HG03097 (cell line): Measurements from ENCODE around the gene SCYL3.
"Not testable (repeated sequence)": the region's sequence is repeated elsewhere in the genome, so short reads cannot be mapped to it uniquely, and the experiment has no call there.

ENCODE experiments used
- ATAC-seq: cut with Tn5 transposase; IDR thresholded peaks from one replicate; pipeline ENCODE4 v1.9.1; 2021; ENCODE audit not compliant: unreplicated experiment, low FRiP score

Gene SCYL3

DNA sequence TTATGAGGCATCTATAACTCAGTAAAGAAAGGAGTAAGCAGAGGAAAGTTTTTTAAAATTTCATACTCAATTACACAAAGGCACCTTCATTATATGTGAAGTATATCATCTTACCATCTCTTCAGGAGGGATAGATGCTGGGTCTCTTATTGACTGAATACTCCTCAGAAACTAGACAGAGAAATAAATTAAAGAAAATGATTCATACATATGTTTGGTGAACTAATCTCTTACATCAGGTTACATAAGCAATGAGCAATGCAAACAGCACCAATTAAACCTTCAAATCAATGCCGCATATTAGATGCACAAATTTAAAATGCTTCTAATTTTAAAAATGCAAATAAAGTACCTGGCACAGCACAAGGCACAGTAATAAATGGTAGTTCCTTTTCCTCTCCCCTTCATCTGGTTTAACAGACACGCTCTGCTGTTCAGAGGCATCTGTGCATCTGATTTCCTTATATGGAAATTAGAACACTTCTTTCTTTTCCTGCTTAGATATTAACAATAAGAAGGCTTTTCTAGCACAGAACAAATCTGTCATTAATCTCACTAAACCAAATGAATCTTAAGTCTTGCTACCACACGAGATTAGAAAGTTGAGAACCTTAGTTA is 20.0 kb downstream of the SCYL3 start:
- ATAC-seq: no peak

DNA sequence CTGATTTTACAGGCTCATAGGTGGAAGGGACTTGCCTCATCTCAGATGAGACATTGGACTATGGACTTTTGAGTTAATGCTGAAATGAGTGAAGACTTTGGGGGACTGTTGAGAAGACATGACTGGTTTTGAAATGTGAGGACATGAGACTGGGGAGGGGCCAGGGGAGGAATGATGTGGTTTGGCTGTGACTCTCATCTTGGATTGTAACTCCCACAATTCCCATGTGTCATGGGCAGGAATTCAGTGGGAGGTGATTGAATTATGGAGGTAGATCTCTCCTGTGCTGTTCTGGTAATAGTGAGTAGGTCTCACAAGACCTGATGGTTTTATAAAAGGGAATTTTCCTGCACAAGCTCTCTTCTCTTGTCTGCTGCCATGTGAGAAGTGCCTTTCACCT is 20.8 kb downstream of the SCYL3 start:
- ATAC-seq: no peak

- not testable (repeated sequence) for ATAC-seq
Measured at GRCh38 chr1:169871988-169872387, 21.7 kb downstream of the SCYL3 start.

- ATAC-seq: no peak
Measured at GRCh38 chr1:169869426-169869825, 24.3 kb downstream of the SCYL3 start.

DNA sequence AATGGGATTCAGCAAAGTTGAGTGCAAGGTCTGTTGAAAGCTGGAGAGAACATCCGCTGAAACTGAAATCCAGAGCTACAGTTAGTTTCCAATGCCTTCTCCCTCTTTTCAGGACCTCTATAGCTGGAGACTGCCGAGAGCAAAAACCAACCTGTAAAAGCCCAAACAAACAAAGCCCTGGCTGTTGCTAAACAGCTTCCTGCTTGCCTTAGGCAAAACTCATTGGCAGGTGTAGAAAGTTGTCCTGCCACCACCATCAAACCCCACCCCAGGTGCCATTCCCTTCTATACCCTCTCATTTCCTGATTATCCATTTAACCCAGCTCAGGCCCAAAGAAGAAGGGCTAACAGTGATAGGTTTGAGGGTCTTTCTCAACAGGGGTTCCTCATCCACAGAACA is 24.7 kb downstream of the SCYL3 start:
- no peak for ATAC-seq

DNA sequence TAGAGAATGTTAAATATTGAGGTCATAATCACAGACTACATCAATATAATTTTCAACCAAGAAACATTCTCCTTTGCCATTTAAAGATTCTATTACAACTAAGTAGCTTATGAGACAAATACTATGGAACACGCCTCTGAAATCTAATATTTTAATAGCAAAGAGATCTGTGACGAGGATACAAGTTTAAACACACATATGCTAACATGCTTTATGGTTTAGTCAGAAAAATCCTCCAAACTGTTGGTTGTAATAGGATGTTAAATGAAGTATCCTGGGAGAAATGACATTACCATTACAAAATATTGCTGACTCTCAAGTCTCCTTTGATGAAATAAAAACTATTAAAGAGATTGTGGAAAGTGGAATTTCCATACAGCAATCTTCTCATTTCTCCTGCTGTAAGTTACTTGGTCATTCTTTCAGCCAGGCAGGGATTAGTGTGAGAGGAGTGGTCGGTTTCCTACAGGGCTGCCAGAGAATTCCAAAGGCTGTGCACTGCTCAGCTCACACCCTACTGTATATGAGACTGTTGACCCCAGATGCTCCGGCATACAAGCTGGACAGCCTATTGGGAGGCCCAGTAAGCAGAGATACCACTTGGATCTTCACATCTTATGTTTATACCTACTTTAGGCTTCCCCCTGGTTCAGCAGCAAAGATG is 26.6 kb downstream of the SCYL3 start:
- ATAC-seq: no peak

DNA sequence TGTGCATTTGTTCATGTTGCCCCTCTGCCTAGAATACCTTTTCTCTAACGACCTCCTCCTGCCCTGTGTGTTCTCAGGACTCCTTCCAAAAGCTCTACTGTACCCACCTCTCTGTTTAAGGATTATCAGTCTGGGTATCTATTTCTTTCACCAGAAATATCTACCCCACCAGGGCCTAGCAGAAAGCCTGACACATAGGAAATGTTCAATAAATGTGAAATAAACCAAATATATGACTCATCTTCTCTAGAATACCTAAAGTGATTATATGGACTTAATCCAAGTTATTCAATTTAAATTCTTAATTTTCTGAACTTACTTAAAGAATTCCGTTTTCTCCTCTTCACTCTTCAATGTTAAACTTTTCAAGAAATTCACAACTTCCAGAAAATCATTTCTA is 27.1 kb downstream of the SCYL3 start:
- no peak for ATAC-seq

DNA sequence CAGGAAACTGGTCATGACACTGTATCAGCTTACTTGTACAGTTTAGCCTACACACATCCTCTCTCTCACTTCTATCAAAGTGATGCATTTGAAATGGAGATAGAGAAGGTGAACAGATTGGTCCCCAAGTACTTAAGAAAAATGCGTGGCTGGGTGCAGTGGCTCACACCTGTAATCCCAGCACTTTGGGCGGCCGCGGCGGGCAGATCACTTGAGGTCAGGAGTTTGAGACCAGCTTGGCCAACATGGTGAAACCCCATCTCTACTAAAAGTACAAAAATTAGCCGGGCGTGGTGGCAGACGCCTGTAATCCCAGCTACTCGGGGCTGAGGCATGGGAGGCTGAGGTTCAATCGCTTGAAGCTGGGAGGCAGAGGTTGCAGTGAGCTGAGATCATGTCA is 29.2 kb downstream of the SCYL3 start:
- ATAC-seq: not testable (repeated sequence)

GRCh38 chr1:169860750-169861149 is 32.9 kb downstream of the SCYL3 start:
- no peak for ATAC-seq

- ATAC-seq: no peak
Measured at GRCh38 chr1:169860187-169860586, 33.5 kb downstream of the SCYL3 start.

- ATAC-seq: no peak
Measured at GRCh38 chr1:169859001-169859400, 34.7 kb downstream of the SCYL3 start.

DNA sequence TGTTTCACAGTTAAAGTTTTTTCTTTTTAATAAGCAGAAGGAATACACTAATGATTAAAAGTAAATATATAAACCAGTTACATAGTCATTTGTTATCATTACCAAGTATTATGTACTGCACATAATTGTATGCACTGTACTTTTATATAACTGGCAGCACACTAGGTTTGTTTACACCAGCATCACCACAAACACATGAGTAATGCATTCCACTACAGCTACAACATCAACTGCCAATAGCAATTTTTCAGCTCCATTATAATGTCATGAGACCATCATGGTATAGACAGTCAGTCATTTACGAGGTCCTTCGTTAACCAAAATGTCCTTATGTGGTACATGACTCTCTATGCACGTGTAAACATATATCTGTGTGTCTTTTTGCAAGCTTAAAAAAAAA is 35.2 kb downstream of the SCYL3 start:
- no peak for ATAC-seq

DNA sequence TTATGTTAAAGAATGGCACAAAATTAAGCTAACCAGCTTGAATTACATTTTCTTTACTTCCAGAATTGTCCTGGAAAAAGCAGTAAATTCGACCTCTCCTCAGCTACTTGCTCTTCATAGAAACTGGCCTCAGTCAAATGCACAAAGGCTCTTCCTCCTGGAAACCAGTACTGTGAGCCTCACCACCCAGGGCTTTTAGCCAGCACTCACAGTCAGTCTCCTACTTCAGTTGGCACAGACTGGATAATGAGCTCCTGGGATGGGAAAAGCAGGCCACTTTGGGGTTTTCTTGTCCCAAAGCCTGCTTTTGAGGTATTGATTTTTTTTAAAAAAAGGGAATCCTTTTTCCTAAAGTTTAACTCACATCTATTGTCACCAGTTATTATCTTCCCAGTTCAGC is 40.4 kb downstream of the SCYL3 start:
- no peak for ATAC-seq

DNA sequence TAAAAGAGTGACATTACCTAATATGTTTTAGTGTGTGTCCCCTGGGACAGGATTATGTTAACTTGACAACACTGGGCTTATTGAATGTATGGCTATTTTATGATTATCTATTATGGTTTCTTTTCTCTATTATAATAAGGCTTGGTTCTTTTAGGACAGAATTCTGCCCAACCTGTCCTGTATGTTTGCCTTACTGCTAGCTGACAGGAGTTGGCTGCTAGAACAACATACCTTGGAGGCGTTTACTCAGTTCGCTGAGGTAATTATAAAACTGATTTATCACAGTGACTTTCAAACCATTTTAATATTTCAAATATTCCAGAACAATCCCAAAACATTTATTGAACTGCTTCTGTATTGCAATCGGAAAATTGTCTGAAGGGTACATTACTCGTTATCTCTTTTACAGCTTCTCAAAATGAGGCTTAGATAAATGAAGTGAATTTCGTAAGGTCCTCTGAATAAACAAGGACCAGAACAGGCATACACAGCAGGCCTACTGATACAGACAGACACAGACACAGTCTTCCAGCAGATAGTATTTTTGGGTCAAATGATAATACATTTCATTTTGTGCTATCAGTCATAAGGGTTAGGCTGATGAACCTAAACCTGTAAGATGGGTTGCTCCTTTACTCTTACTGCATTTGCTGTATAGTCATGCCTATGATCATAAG is 44.2 kb downstream of the SCYL3 start:
- ATAC-seq: no peak

DNA sequence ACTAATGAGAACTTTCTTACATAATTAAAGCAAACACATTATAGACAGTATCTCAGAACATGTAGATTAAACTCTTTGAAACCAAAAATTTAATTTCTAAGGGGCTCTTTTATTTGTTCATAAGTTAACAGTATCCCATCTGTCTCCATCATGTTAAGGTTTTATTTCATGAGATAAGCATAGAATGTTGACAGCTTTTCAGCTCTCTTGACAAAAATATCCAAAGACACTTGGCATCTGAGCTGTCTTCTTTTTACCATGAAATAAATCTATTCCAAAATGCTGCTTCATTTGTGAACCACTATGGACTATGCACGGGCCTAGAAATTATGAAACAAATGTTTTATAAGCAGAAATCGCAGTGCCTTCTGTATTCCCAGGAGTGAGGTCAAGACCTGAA is 45.2 kb downstream of the SCYL3 start:
- no peak for ATAC-seq

GRCh38 chr1:169844941-169845608 is 48.6 kb downstream of the SCYL3 start:
- no peak for ATAC-seq

DNA sequence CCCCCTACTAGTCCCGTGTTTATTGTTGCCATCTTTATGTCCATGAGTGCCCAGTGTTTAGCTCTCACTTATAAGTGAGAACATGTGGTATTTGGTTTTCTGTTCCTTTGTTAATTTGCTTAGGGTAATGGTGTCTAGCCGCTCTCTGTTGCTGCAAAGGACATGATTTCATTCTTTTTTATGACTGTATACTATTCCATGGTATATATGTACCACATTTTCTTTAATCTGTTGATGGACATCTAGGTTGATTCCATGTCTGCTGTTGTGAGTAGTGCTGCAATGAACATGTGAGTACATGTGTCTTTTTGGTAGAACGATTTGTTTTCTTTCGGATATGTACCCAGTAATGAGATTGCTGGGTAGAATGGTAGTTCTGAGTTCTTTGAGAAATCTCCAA is 54.8 kb downstream of the SCYL3 start:
- no peak for ATAC-seq

GRCh38 chr1:169836198-169836597 is 57.5 kb downstream of the SCYL3 start:
- no peak for ATAC-seq

DNA sequence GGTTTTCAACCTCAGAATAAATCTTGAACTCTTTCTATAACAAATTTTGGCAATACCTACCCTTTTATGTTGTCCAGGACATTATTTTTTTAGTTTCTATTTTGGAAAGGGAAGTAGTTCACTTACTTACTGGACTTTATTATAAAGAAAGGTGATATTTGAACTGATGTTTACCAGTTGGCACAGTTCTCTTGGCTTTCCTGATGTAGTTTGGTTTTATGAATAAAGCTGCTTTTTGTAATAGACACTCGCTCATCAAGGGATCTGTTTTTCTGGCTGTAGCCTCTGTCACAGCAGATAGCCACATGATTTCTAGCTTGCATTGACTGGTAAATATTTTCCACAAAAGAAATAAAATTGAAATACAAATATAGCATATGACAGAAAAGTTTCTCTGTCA is 58.0 kb downstream of the SCYL3 start:
- ATAC-seq: no peak

DNA sequence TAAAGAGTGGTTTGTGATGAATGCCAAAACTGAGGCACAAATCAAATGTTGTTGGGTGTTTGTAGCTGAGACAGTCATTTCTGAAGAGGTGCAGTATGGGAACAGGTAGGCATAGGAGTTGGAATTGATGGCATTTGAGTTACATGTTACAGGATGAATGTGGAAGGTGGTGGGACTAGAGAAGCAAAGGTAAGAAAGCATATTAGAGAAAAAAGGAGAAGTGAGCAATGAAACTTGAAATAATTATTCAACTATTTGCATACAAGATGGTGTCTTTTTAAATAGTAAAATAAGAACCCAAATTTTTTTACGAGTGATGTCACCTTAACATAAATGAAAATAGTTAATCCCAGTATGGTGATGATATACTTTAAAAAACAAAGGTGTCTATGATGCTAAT is 58.8 kb downstream of the SCYL3 start:
- no peak for ATAC-seq

- no peak for ATAC-seq
Measured at GRCh38 chr1:169833179-169833901, 60.4 kb downstream of the SCYL3 start.
